GM12878 (cell line): ENCODE results near the gene CD209. TPM values are rescaled to one million over a fixed set of nuclear protein-coding genes. Genes with fewer than 3 reads are reported as not detected.

ENCODE experiments used
- BACH1 ChIP-seq: fragments of 450-650 bp; IDR thresholded peaks from 2 replicates; pipeline ENCODE4 v1.6.1; 2017; ENCODE audit warnings: mild to moderate bottlenecking, borderline replicate concordance
- CHD4 ChIP-seq: fragments of 200-600 bp; sonication (generic); IDR thresholded peaks from 2 replicates; pipeline ENCODE4 v1.6.1; 2016; ENCODE audit warnings: mild to moderate bottlenecking
- HDAC2 ChIP-seq: fragments of 200-600 bp; sonication (generic); IDR thresholded peaks from 2 replicates; pipeline ENCODE4 v1.6.1; 2017
- KLF5 ChIP-seq: fragments of 450-650 bp; IDR thresholded peaks from 2 replicates; pipeline ENCODE4 v1.6.1; 2014; ENCODE audit warnings: mild to moderate bottlenecking; ENCODE audit not compliant: partially characterized antibody
- MAX ChIP-seq: IDR thresholded peaks from 2 replicates; pipeline ENCODE4 v1.6.1; 2012; ENCODE audit warnings: low read depth, low read length, improper control_type of control experiment
- MEF2A ChIP-seq: IDR thresholded peaks from 2 replicates; pipeline ENCODE4 v1.6.1; 2011; ENCODE audit warnings: low read depth, mild to moderate bottlenecking, low read length, moderate library complexity; ENCODE audit not compliant: insufficient read depth
- MLLT1 ChIP-seq: fragments of 450-650 bp; IDR thresholded peaks from 2 replicates; pipeline ENCODE4 v1.6.1; 2016; ENCODE audit warnings: mild to moderate bottlenecking
- MTA2 ChIP-seq: fragments of 450-650 bp; IDR thresholded peaks from 2 replicates; pipeline ENCODE4 v1.6.1; 2016; ENCODE audit warnings: low read depth, mild to moderate bottlenecking, moderate library complexity
- NBN ChIP-seq: fragments of 450-650 bp; IDR thresholded peaks from 2 replicates; pipeline ENCODE4 v1.6.1; 2016
- NFXL1 ChIP-seq: fragments of 450-650 bp; IDR thresholded peaks from 2 replicates; pipeline ENCODE4 v1.6.1; 2017; ENCODE audit warnings: antibody characterized with exemption, mild to moderate bottlenecking, borderline replicate concordance
- NFYA ChIP-seq: IDR thresholded peaks from 2 replicates; pipeline ENCODE4 v1.6.1; 2011; ENCODE audit warnings: low read depth, mild to moderate bottlenecking, low read length, improper control_type of control experiment, borderline replicate concordance
- NFYB ChIP-seq: IDR thresholded peaks from 2 replicates; pipeline ENCODE4 v1.6.1; 2011; ENCODE audit warnings: low read depth, mild to moderate bottlenecking, low read length, improper control_type of control experiment, moderate library complexity; ENCODE audit not compliant: insufficient read depth
- NR2C2 ChIP-seq: IDR thresholded peaks from 2 replicates; pipeline ENCODE4 v1.6.1; 2011; ENCODE audit warnings: borderline replicate concordance, low read depth; ENCODE audit not compliant: control insufficient read depth, insufficient read length
- POU2F2 ChIP-seq: IDR thresholded peaks from 3 replicates; pipeline ENCODE4 v1.6.1; 2011; ENCODE audit warnings: low read depth, mild to moderate bottlenecking, low read length, borderline replicate concordance
- RCOR1 ChIP-seq: conservative IDR thresholded peaks from 2 replicates; pipeline ENCODE4 v1.6.1; 2012; ENCODE audit warnings: low read depth, low read length, improper control_type of control experiment
- SREBF1 ChIP-seq: IDR thresholded peaks from 2 replicates; pipeline ENCODE4 v1.6.1; 2012; ENCODE audit warnings: mild to moderate bottlenecking, low read length
- SRF ChIP-seq, 2 experiments: IDR thresholded peaks; 2 replicates each; pipeline ENCODE4 v1.6.1; 2011; ENCODE audit warnings: low read depth in 2 of 2, low read length in 2 of 2, mild to moderate bottlenecking in 1 of 2, moderate library complexity in 1 of 2
- SUZ12 ChIP-seq: fragments of 200-600 bp; sonication (generic); IDR thresholded peaks from one replicate; pipeline ENCODE4 v1.6.1; 2018; ENCODE audit warnings: antibody characterized with exemption, mild to moderate bottlenecking; ENCODE audit not compliant: unreplicated experiment
- TAF1 ChIP-seq: IDR thresholded peaks from 2 replicates; pipeline ENCODE4 v1.6.1; 2011; ENCODE audit warnings: mild to moderate bottlenecking, low read depth, low read length, borderline replicate concordance
- TARDBP ChIP-seq: IDR thresholded peaks from 2 replicates; pipeline ENCODE4 v1.6.1; 2016; ENCODE audit warnings: borderline replicate concordance
- YY1 ChIP-seq: IDR thresholded peaks from 2 replicates; pipeline ENCODE4 v1.6.1; 2011; ENCODE audit warnings: low read depth, mild to moderate bottlenecking, low read length
- polyA plus RNA-seq, 11 experiments: library from polyadenylated mRNA; depleted of rRNA in 4 of 11; unstranded in 6 of 11; stranded (reverse) in 5 of 11; fragments of >200 nt; fragmentation: Nextera tagmentation in 4 of 11; fragmentation: Illumina TruSeq in 1 of 11; extraction: Ambion mirVana in 4 of 11; extraction: Trizol in 1 of 11; gene quantifications; 1 replicate in 1 of 11; 2 replicates in 10 of 11; pipeline versions ENCODE4 v1.2.1 to v1.2.3, GENCODE V29; 2011 to 2016; ENCODE audit warnings: inconsistent platforms in 2 of 11, missing spikeins in 2 of 11, low read depth in 1 of 11
- total RNA-seq, 4 experiments: library from RNA; depleted of rRNA in 3 of 4; stranded (reverse); fragments of >200 nt in 3 of 4; fragmentation: Illumina TruSeq in 1 of 4; extraction: Trizol in 1 of 4; gene quantifications; 2 replicates each; pipeline versions ENCODE4 v1.2.1 to v1.2.3, GENCODE V29; 2013 to 2021
- TF ChIP-seq, protein P1 (sequence below): IDR thresholded peaks from 2 replicates; pipeline ENCODE4 v1.6.1; 2012; ENCODE audit warnings: low read depth, low read length, improper control_type of control experiment
- TF ChIP-seq, protein P2 (sequence below): IDR thresholded peaks from 2 replicates; pipeline ENCODE4 v1.6.1; 2012; ENCODE audit warnings: improper control_type of control experiment, low read depth, low read length; ENCODE audit not compliant: insufficient replicate concordance

CD209 gene
- total and polyA plus RNA-seq, 10 of the 15 experiments (the other 5 are each of a cell fraction or from before 2014, with no cell fraction given): 0.04 to 0.21 (median 0.10) TPM; not detected in 3

GRCh38 chr19:7743425-7743841 lies 3.9 kb downstream of the CD209 start (continued):
- TF ChIP-seq SRF (IDR thresholded peaks at IDR 0.05; ENCODE audit: low read depth in 2 of 2, low read length in 2 of 2): peak in 1 of 2 experiments; percentile 77; a peak in 2 of 4 replicates
- TF ChIP-seq CHD4: no peak
- TF ChIP-seq HDAC2: no peak
- TF ChIP-seq NBN: 0 out of 2 replicates have a peak, but pooled peaks have one; percentile 51
- TF ChIP-seq, protein P1, sequence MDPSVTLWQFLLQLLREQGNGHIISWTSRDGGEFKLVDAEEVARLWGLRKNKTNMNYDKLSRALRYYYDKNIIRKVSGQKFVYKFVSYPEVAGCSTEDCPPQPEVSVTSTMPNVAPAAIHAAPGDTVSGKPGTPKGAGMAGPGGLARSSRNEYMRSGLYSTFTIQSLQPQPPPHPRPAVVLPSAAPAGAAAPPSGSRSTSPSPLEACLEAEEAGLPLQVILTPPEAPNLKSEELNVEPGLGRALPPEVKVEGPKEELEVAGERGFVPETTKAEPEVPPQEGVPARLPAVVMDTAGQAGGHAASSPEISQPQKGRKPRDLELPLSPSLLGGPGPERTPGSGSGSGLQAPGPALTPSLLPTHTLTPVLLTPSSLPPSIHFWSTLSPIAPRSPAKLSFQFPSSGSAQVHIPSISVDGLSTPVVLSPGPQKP: no peak
- TF ChIP-seq POU2F2: peak; percentile 51; the same call in 1 of the 3 replicates
- peak; percentile 83 for TF ChIP-seq MEF2A
- no peak for TF ChIP-seq NR2C2
- TF ChIP-seq NFYB: no peak
- TF ChIP-seq KLF5: no peak
- TF ChIP-seq TARDBP: peak; percentile 74; the same call in 1 of the 2 replicates
- no peak for TF ChIP-seq MAX
- TF ChIP-seq NFYA: no peak
- 0 out of 2 replicates have a peak, but pooled peaks have one; percentile 53 for TF ChIP-seq RCOR1
- TF ChIP-seq, protein P2, sequence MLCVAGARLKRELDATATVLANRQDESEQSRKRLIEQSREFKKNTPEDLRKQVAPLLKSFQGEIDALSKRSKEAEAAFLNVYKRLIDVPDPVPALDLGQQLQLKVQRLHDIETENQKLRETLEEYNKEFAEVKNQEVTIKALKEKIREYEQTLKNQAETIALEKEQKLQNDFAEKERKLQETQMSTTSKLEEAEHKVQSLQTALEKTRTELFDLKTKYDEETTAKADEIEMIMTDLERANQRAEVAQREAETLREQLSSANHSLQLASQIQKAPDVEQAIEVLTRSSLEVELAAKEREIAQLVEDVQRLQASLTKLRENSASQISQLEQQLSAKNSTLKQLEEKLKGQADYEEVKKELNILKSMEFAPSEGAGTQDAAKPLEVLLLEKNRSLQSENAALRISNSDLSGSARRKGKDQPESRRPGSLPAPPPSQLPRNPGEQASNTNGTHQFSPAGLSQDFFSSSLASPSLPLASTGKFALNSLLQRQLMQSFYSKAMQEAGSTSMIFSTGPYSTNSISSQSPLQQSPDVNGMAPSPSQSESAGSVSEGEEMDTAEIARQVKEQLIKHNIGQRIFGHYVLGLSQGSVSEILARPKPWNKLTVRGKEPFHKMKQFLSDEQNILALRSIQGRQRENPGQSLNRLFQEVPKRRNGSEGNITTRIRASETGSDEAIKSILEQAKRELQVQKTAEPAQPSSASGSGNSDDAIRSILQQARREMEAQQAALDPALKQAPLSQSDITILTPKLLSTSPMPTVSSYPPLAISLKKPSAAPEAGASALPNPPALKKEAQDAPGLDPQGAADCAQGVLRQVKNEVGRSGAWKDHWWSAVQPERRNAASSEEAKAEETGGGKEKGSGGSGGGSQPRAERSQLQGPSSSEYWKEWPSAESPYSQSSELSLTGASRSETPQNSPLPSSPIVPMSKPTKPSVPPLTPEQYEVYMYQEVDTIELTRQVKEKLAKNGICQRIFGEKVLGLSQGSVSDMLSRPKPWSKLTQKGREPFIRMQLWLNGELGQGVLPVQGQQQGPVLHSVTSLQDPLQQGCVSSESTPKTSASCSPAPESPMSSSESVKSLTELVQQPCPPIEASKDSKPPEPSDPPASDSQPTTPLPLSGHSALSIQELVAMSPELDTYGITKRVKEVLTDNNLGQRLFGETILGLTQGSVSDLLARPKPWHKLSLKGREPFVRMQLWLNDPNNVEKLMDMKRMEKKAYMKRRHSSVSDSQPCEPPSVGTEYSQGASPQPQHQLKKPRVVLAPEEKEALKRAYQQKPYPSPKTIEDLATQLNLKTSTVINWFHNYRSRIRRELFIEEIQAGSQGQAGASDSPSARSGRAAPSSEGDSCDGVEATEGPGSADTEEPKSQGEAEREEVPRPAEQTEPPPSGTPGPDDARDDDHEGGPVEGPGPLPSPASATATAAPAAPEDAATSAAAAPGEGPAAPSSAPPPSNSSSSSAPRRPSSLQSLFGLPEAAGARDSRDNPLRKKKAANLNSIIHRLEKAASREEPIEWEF: peak; percentile 73
- no peak for TF ChIP-seq TAF1
- no peak for TF ChIP-seq SUZ12
- TF ChIP-seq MTA2: peak; percentile 75; the same call in 1 of the 2 replicates
- TF ChIP-seq BACH1: no peak
- TF ChIP-seq NFXL1: no peak
- peak; percentile 74; the same call in 1 of the 2 replicates for TF ChIP-seq YY1
- no peak for TF ChIP-seq MLLT1
- TF ChIP-seq SREBF1: no peak
